GM18508 (cell line): ENCODE data around the gene TALDO1.

ENCODE experiments used
- ATAC-seq: cut with Tn5 transposase; IDR thresholded peaks from one replicate; pipeline ENCODE4 v1.9.1; 2021; ENCODE audit warnings: moderate number of reproducible peaks; ENCODE audit not compliant: insufficient read depth, unreplicated experiment

TALDO1 gene

GRCh38 chr11:765025-765801 is 17.9 kb downstream of the TALDO1 start:
- ATAC-seq: no peak

GRCh38 chr11:765802-766091 is 18.5 kb downstream of the TALDO1 start:
- ATAC-seq: no peak

DNA sequence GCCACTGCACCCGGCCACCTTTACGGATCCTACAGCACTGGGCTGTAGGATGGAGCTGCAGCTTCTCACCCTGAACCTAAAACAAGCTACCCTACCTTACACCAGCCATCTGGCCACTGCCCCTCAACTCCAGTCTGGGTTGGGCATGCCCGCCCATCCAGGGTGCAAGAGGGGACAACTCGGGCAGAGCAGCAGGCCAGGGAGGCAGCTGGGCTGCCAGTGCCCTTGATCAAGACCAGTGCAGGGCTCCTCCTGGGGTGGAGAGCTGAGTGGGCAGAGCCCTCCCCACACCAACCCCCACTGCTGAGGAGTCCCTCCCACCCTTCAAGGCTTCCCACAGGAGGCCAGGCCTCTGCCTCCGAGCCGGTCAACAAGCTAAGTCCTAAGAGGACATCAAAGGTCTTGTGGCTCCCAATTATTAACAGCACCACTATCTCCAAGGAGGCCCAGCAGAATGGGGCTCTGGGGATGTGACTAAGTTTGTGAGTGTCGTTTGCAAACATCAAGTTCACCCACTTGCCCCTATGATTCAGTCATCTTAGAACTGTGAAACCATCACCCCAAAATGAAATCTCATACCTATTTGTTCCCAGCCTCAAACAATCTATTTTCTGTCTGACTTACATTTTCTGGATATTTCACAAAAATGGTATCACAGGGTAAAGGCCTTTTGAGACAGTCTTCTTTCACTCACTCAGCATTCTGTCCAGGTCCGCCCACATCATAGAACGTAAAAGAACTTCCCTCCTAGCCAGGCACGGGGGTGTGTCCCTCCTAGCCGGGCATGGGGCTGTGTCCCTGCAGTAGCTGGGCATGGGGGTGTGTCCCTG is 19.1 kb downstream of the TALDO1 start:
- no peak for ATAC-seq

DNA sequence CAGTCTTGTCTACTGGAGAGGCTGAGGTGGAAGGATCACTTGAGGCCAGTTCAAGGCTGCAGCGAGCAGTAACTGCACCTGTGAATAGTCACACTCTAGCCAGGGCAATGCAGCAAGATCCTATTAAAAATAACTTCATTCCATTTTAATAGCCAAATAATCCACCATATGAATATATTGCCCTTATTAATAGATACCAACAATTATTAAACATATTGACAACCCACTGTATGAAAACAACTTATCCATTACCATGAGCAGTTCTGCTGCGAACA is 19.6 kb downstream of the TALDO1 start:
- ATAC-seq: no peak

DNA sequence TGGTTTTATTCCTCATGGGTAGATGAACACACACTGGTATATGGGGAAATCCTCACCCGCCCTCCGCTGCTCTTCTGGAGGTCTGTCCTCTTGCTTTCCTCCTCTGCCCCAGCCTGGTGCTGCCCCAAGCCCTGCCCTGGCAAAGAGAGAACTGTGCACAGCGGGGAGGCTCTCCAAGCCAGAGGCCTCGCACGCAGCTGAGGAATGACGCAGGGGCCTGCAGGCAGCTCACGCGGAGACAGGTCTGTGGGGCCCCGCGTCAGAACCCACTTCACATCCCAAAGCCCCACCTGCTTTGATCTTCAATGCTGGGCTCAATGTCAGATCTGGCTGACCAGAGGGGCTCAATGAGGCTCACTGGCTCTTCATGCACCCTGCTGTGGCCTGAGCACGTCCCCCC is 20.0 kb downstream of the TALDO1 start:
- no peak for ATAC-seq

- ATAC-seq: no peak
Measured at GRCh38 chr11:769887-770641, 22.8 kb downstream of the TALDO1 start.

GRCh38 chr11:770642-771616 is 23.7 kb downstream of the TALDO1 start:
- ATAC-seq: no peak

DNA sequence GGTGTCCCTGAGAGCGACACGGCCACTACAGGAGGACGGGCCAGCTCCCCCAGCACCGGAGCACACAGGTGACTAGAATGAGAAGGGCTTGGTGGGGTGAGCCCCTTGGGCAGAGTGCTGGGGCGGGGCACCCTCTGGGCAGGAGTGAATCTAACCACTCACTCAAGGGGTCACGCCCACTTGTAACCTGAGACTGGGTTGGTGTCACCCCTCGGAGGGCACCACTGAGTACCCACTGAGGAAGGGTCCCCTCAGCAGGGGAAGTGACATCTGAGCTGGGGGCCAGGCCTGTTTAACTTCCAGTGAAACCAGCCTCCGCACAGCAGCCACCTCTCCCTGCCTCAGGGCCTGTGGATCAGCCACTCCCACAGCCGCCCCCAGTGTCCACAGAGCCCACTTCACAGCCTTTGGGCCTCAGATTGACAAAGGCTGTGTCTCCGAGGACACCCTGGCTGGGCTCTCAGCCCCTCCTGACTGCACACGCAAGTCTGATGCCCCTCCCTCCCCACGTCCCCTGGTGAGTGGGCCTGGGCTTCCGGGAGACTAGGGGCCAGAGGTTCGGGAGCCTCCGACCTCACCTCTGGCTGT is 24.4 kb downstream of the TALDO1 start:
- no peak for ATAC-seq

DNA sequence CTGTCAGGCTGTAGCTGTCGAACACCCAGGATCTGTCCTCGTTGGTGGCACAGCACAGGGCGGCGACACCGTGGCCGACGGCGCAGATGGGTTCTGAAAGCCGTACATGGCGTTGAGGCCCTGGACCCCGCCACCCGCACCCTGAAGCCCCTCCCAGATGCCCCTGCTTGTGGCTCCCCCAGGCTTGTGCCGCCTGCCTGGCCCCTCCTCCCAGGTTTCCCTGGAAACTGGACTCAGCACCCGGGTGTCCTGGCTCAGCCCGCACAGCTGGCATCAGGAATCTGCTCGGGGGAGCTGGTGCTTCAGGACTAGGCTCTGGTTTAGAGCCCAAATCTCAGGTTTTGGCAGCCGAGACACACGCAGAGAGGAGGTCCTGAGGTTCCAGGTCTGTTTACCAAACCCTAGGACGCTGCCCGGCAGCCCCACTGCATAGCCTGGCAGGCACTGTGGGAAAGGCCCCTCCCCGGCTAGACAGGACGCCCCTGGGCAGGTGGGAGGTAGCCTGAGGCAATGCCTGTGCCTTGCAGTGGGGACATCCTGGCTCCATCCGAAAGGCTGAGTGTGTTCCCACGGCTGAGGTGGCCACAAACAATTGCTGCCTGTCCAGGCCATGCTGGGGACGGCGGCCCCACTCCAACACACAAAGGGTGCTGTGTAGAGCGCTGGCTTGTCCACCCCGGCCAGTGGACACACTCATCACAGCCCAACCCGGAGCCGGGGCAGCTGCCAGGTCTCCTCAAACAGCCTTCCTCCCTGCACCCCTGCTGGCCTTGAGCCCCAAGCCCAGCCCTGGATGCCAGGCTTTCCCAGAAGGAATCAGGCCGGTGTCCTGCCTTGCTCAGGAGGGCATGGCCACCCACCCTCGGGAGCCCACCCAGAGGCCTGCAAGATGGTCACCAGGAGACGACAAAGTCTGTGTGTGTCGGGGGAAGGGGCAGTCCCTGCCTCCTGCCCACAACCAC is 25.4 kb downstream of the TALDO1 start:
- no peak for ATAC-seq

- ATAC-seq: no peak
Measured at GRCh38 chr11:773425-773824, 26.2 kb downstream of the TALDO1 start.

- no peak for ATAC-seq
Measured at GRCh38 chr11:773830-774229, 26.6 kb downstream of the TALDO1 start.

DNA sequence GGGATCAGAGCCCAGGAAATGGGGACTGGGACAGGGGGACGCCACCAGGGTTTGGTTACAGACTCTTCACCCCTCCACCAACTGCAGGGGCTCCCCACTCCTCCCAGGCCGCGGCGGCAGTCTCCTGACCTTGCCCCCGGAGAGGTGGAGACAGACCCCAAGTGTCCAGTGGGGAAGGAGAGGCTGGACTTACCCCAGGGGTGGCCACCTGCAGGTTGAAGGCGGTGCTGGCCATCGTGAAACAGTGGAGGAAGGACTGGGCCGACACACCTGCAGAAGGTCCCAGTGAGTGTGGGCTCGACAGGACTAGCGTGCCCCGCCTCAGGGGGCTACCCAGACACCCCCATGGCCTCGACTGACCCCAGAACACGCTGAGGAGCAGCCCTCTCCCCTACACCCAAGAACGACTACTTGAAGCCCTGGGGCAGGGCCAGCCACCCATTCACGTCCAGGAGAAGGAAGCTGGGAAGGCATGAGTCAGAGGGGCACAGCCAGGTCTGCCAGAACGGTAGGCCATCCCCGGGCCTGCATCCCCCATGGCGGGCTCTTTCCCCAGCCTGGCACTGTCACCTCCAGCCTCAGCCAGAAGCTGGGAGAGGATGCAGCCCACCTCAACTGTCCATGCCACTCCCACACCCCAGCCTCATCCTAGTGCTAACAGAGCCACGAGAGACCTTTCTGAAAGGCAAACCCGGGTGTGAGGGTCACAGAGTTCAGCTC is 27.8 kb downstream of the TALDO1 start:
- no peak for ATAC-seq

GRCh38 chr11:776263-776560 is 28.9 kb downstream of the TALDO1 start:
- no peak for ATAC-seq

- ATAC-seq: no peak
Measured at GRCh38 chr11:776561-777287, 29.5 kb downstream of the TALDO1 start.

DNA sequence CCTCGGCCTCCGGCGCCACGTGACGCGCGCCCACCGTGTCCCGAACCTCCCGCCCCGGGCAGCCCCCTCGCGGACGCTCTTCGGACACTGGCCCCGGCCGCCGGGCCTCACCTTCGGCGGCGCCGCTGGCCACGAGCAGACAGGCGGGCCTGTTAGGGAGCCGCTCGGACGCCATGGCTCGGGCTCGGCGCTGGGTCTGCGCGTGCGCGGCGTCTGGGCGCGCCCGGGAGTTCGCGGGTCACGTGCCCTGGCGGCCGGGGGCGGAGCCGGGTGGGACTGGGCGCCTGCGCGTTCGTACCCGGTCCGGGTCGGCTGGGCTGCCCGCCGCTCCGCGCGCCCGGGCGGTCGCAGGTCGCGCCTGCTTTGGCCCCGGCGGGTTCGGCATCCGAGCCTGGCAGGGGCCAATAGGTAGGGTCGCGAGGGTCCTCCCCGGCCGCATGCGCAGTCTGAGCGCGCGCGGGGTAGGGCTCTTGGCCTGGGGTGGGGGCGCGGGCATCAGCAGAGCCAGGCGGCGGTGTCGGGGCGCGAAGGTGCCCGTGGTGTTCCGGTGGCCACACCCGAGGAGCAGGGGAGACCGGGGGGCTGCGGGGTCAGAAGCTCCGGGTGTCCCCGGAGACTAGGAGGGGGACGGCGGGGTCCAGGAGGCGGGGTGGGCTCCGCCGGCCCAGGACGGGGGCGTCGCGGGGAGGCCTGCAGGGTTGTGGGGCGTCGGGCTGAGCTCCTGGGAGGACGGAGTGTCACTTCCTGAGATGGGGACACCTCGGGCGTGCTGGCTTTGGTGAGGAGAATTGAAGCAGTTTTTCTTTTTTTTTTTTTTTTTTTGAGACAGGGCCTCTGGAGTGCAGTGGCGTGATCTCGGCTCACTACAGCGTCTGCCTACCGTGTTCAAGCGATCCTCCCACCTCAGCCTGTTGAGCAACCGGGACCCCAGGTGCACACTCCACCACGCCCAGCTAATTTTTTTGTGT is 30.3 kb downstream of the TALDO1 start, which contains the start of gene GATD1:
GATD1 (minus strand) TSS at position 200 of the 968 bp plus-strand sequence; CDS start at position 175, 25 bp downstream.
- no peak for ATAC-seq
